ENCODE data around the gene GBX2. TPM values are rescaled to one million over a fixed set of nuclear protein-coding genes. Genes with fewer than 3 reads are reported as not detected.

GBX2 gene
- total RNA-seq, 1 experiment from 2014 or later = 5.9 TPM

DNA sequence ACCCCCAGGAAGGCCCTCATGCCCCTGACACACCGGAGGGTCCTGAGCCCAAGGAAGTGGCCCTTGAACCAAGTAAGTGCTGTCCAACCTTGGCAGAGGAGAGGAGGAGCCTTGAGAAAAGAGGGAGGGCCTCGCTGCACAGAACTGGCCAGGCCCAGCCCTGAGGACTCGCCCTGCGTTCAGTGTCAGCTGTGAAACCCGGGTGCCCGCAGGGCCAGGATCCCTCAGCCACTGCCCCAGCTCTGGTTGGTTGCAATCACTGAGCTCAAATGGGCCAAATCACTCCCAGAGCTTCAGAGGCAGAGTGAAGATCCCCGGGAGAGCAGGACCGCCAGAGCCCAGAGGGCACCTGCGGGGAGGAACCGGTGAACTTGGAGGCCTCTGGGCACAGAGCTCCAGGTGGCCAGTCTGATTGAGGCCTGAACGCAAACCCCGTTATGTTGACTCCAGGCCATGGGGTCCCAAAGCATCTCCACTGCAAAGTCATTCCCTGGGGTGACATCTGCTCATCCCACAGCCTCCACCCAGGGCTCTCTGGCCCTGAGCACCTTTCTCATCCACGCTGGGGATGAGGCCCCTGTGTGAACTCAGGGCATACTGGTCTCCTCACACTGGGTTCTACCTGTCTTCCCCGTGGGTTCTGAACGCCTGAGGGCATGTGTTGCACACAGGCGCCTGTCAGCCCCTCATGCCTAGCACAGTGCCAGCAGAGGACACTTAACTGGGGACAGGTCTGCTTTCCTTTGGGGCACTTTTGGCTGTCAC, 11.9 kb downstream of the GBX2 start:
- Histone ChIP-seq H3K9me3 (ENCODE audit: control insufficient read depth in 1 of 2, insufficient read depth in 1 of 2, low read depth in 1 of 2, low read length in 2 of 2) (no peaks in the 10 kb centered on the region), H4K20me1 (ENCODE audit: insufficient read depth) (no peaks in the 10 kb centered on the region), H3K27me3 (ENCODE audit: insufficient read depth, low read length) (no peaks in the 10 kb centered on the region), H3K4me3 (replicated peaks in 1 of 2; ENCODE audit: low read depth in 1 of 2, low read length in 2 of 2) (no peak overlapping the region), H2AFZ (ENCODE audit: low read depth, low read length, poor library complexity, severe bottlenecking) (no peak overlapping the region), H3K27ac (ENCODE audit: low read depth, low read length) (no peak overlapping the region), H3K9me2 (ENCODE audit: insufficient read depth) (no peaks in the 10 kb centered on the region), H3K79me2 (ENCODE audit: insufficient read depth, low read length) (no peaks in the 10 kb centered on the region), H3K9ac (ENCODE audit: low read length) (no peak overlapping the region), H3K4me1 (ENCODE audit: control insufficient read depth in 1 of 2, insufficient read depth in 2 of 2, low read length in 2 of 2) (no peaks in the 10 kb centered on the region), H3K4me2 (ENCODE audit: low read length) (no peak overlapping the region), H3K36me3 (ENCODE audit: control insufficient read depth in 1 of 2, insufficient read depth in 2 of 2, low read length in 2 of 2) (no peaks in the 10 kb centered on the region)
- TF ChIP-seq CBX3 (IDR thresholded peaks at IDR 0.05; ENCODE audit: low read depth) (no peak), ZNF274 (IDR thresholded peaks at IDR 0.05; ENCODE audit: low read depth, low read length) (no peak), POLR2AphosphoS5 (IDR thresholded peaks at IDR 0.05; ENCODE audit: low read depth, low read length) (no peak), RAD21 (IDR thresholded peaks at IDR 0.05; ENCODE audit: low read depth) (no peak), SRF (IDR thresholded peaks at IDR 0.05; ENCODE audit: low read depth) (no peak), EGR1 (IDR thresholded peaks at IDR 0.05; ENCODE audit: low read depth) (no peak), EZH2phosphoT487 (IDR thresholded peaks at IDR 0.05; ENCODE audit: borderline replicate concordance) (no peak), CTCF (IDR thresholded peaks at IDR 0.05 in 2 of 3, conservative IDR thresholded peaks at IDR 0.05 in 1 of 3; ENCODE audit: borderline replicate concordance in 1 of 3, insufficient read depth in 1 of 3, low read depth in 2 of 3, low read length in 2 of 3) (no peak), ZFX (IDR thresholded peaks at IDR 0.05) (no peak), YY1 (IDR thresholded peaks at IDR 0.05; ENCODE audit: extremely low read depth, insufficient replicate concordance, low read depth, low read length) (no peak), TCF7L2 (IDR thresholded peaks at IDR 0.05; ENCODE audit: borderline replicate concordance, extremely low read depth, insufficient read depth, insufficient read length) (no peak), EZH2 (IDR thresholded peaks at IDR 0.05) (no peak), ELF1 (IDR thresholded peaks at IDR 0.05; ENCODE audit: borderline replicate concordance, low read depth) (no peak)
- TF ChIP-seq, protein P1, sequence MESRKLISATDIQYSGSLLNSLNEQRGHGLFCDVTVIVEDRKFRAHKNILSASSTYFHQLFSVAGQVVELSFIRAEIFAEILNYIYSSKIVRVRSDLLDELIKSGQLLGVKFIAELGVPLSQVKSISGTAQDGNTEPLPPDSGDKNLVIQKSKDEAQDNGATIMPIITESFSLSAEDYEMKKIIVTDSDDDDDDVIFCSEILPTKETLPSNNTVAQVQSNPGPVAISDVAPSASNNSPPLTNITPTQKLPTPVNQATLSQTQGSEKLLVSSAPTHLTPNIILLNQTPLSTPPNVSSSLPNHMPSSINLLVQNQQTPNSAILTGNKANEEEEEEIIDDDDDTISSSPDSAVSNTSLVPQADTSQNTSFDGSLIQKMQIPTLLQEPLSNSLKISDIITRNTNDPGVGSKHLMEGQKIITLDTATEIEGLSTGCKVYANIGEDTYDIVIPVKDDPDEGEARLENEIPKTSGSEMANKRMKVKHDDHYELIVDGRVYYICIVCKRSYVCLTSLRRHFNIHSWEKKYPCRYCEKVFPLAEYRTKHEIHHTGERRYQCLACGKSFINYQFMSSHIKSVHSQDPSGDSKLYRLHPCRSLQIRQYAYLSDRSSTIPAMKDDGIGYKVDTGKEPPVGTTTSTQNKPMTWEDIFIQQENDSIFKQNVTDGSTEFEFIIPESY (IDR thresholded peaks at IDR 0.05; ENCODE audit: extremely low read depth, insufficient replicate concordance, low read length) = no peak
- TF ChIP-seq, protein P2, sequence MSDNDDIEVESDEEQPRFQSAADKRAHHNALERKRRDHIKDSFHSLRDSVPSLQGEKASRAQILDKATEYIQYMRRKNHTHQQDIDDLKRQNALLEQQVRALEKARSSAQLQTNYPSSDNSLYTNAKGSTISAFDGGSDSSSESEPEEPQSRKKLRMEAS (IDR thresholded peaks at IDR 0.05) = no peak
- no TSS peak for BruUV-seq (replicated peaks)
- intact Hi-C loops (cut with micrococcal nuclease) = no loop called here
- ATAC-seq = no peak; the same call in 1 of the 2 replicates
- DNase-seq (ENCODE audit: low read depth, low spot score) = no peak
- ChIA-PET CTCF (interaction anchor here (1.0 kb wide), 1 partner anchor 377 kb away, joined by 3 read pairs; no protein-coding TSS in a partner anchor), RAD21 (ENCODE audit: low non-redundant PET in 1 of 2, low total read pairs in 2 of 2, uncharacterized antibody in 2 of 2, unreplicated experiment in 2 of 2) (no interaction called here), POLR2A (no interaction called here)
